ENCODE measurements around the gene HIVEP3. TPM values are rescaled to one million over a fixed set of nuclear protein-coding genes. Genes with fewer than 3 reads are reported as not detected.

HIVEP3 gene
- total RNA-seq, 1 donor from 2014 or later: 6.5 TPM

GRCh38 chr1:41880261-41880660, 38.5 kb downstream of the HIVEP3 start:
- intact Hi-C loops (cut with micrococcal nuclease): no loop called here
- ATAC-seq (no peak), DNase-seq (no peak)

GRCh38 chr1:41879617-41880016, 39.1 kb downstream of the HIVEP3 start:
- DNase-seq: no peak
- no peak for ATAC-seq
- intact Hi-C loops (cut with micrococcal nuclease): no loop called here

- DNase-seq: no peak
- no peak for ATAC-seq
- intact Hi-C loops (cut with micrococcal nuclease): no loop called here
Measured at GRCh38 chr1:41878911-41879310, 39.8 kb downstream of the HIVEP3 start.

GRCh38 chr1:41878495-41878894, 40.2 kb downstream of the HIVEP3 start:
- DNase-seq: no peak
- intact Hi-C loops (cut with micrococcal nuclease): no loop called here
- no peak for ATAC-seq

GRCh38 chr1:41876576-41877445, 41.9 kb downstream of the HIVEP3 start:
- intact Hi-C loops (cut with micrococcal nuclease): no loop called here
- DNase-seq: no peak
- ATAC-seq: no peak

GRCh38 chr1:41875487-41875886, 43.2 kb downstream of the HIVEP3 start:
- intact Hi-C loops (cut with micrococcal nuclease): no loop called here
- DNase-seq: peak; percentile 69
- peak; percentile 82 for ATAC-seq

GRCh38 chr1:41874903-41875411, 43.8 kb downstream of the HIVEP3 start:
- intact Hi-C loops (cut with micrococcal nuclease): no loop called here
- DNase-seq (peak; percentile 54), ATAC-seq (peak; percentile 82)

- ATAC-seq (no peak), DNase-seq (no peak)
- intact Hi-C loops (cut with micrococcal nuclease): no loop called here
Measured at GRCh38 chr1:41874151-41874719, 44.5 kb downstream of the HIVEP3 start.

- intact Hi-C loops (cut with micrococcal nuclease): no loop called here
- no peak for ATAC-seq
- no peak for DNase-seq
Measured at GRCh38 chr1:41872074-41872473, 46.6 kb downstream of the HIVEP3 start.

- ATAC-seq (no peak), DNase-seq (no peak)
Measured at GRCh38 chr1:41870076-41870562, 48.6 kb downstream of the HIVEP3 start.

GRCh38 chr1:41868241-41868998, 50.3 kb downstream of the HIVEP3 start:
- DNase-seq: no peak
- ATAC-seq: no peak
- intact Hi-C loops (cut with micrococcal nuclease): loop anchor here (10.0 kb wide), 1 partner anchor 46 kb away; the partner anchor contains the start of gene HIVEP3

More at GRCh38 chr1:41870076-41870562, 48.6 kb downstream of the HIVEP3 start:
- intact Hi-C loops (cut with micrococcal nuclease): no loop called here

- peak; percentile 70 for DNase-seq
- ATAC-seq: peak; percentile 89
- intact Hi-C loops (cut with micrococcal nuclease): loop anchor here (10.0 kb wide), 1 partner anchor 49 kb away; the partner anchor contains the start of gene HIVEP3
Measured at GRCh38 chr1:41866285-41866684, 52.4 kb downstream of the HIVEP3 start.

GRCh38 chr1:41864471-41865040, 54.2 kb downstream of the HIVEP3 start:
- intact Hi-C loops (cut with micrococcal nuclease): loop anchor here (10.0 kb wide), 1 partner anchor 50 kb away; the partner anchor contains the start of gene HIVEP3
- no peak for ATAC-seq
- no peak for DNase-seq

GRCh38 chr1:41863718-41864117, 55.0 kb downstream of the HIVEP3 start:
- no peak for ATAC-seq
- DNase-seq: no peak
- intact Hi-C loops (cut with micrococcal nuclease): loop anchor here (10.0 kb wide), 1 partner anchor 51 kb away; the partner anchor contains the start of gene HIVEP3

- intact Hi-C loops (cut with micrococcal nuclease): loop anchor here (10.0 kb wide), 1 partner anchor 52 kb away; the partner anchor contains the start of gene HIVEP3
- ATAC-seq (no peak), DNase-seq (no peak)
Measured at GRCh38 chr1:41862384-41863221, 56.1 kb downstream of the HIVEP3 start.

GRCh38 chr1:41861535-41862383, 57.0 kb downstream of the HIVEP3 start:
- ATAC-seq (no peak), DNase-seq (no peak)
- intact Hi-C loops (cut with micrococcal nuclease): loop anchor here (10.0 kb wide), 1 partner anchor 53 kb away; the partner anchor contains the start of gene HIVEP3

GRCh38 chr1:41860771-41861170, 58.0 kb downstream of the HIVEP3 start:
- ATAC-seq: no peak
- intact Hi-C loops (cut with micrococcal nuclease): loop anchor here (10.0 kb wide), 1 partner anchor 54 kb away; the partner anchor contains the start of gene HIVEP3
- no peak for DNase-seq
